ENCODE results near the gene ZFP92.
"Not testable (repeated sequence)": the region's sequence is repeated elsewhere in the genome, so short reads cannot be mapped to it uniquely, and the experiment has no call there.

The ZFP92 gene

DNA sequence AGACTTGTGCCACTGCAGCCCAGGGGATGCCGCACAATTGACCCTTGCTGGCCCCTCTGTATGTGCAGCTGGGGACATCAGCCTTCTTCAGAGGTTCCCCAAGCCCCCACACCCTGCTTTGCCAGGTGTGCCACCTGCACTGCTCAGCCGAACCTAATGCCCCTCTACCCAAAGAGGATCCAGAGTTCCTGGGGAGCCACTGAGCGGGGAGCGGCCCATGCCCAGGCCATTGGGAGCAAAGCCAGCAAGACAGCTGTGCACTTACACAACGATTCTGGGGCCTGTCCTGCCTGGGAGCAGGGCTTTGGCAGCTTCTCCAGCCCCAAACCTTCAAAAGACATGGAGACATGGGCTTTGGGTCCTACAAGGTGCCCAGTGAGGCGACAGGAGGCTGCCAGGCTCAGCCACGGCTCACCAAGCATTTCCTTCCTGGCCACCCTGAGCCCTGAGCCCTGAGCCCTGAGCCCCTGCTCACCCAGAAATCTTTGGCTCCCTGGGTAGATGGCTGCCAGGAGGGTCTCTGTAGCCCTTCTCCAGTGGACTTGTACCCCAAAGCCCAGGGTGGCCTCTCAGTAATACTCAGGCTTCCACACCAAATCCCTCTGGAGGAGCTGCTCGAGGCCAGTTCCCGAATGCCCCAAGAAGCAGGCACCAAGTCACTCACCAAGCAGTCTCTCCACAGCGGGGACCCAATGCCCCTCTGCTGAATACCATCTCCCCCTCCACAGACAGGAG, 23.1 kb upstream of the ZFP92 start:
- no peak for DNase-seq

DNA sequence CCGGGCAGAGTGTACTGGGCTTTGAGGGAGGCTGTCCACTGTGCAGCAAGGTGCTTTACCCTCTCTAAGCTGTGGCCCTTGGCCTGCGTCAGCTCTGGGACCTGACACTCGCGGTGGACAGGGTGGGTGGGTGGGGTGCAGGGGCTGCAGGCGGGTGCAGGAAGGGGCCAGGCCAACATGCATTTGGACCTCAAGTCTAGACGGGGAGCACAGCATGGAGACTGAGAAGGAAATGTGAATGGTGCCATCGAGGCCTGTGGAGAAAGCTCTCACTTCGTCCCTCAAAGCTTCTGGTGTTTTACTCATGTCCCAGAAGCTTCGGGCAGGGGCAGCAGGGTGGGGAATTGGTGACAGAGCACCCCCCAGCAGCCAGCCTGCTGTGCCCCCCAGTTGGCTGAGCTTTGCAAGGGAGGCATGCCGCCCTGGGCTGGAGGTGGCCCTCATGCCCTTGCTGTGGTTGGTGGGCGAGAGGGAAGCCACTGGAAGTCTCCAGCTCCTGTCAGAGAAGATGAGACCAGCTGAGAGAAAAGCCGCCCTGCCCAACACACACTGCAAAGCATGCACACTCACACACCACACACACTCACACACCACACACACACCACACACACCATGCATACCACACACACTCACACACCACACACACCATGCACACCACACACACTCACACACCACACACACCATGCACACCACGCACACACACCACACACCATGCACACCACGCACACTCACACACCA, 22.4 kb upstream of the ZFP92 start:
- no peak for DNase-seq

DNA sequence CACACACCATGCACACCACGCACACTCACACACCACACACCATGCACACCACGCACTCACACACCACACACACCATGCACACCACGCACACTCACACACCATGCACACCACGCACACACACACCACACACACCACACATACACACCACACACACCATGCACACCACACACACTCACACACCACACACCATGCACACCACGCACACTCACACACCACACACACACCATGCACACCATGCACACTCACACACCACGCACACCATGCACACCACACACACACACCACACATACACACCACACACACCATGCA, 21.9 kb upstream of the ZFP92 start:
- DNase-seq: not testable (repeated sequence)

DNA sequence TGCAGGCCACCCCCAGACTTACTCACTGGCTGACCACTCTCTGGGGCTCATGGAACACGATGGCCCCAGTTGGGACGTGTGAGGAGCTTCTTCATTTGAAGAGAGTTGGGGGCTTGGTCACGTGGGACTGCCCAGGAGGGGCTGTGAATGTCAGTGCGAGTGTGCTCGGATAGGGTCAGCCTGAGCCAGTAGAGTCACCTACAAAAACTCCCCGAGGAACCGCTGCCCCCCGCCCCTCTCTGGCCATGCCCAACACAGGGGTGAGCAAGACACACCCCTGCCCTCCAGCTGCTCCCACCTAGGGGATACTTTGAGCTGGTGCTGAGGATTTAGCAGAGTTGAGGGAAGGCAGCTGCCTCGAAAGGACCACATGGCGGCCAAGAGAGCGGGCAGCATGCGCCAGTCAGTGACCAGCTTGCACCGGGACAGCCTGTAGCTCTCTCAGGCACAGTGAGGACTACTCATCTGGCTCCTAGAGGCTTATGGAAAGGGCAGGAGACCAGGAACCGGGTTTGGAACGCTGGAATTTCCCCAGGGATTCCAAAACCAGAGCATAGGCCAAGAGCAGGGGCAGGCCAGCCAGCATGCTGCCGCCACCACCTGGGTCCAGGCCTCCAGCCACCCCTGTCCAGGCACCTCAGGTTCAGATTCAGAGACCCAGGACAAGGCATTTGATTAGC, 18.5 kb upstream of the ZFP92 start:
- no peak for DNase-seq

DNA sequence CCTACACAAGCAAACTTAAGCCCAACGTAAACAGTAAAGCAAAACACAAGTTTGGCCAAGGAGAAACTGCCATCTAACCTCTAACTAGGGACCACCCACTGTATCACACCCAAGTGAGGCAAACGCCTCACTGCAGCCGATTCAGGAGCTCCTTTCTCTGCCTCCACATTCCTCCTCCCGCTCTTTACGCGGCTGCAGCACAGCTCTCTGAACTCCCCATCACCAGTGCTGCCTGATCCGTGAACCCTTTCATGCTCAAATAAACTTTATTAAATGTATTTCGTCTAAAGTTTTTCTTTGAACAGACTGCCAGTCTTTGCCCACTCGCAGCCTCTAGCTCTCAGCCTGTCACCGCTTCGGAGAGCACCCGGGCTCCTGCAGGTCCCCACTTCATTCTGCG, 16.7 kb upstream of the ZFP92 start:
- no peak for DNase-seq

DNA sequence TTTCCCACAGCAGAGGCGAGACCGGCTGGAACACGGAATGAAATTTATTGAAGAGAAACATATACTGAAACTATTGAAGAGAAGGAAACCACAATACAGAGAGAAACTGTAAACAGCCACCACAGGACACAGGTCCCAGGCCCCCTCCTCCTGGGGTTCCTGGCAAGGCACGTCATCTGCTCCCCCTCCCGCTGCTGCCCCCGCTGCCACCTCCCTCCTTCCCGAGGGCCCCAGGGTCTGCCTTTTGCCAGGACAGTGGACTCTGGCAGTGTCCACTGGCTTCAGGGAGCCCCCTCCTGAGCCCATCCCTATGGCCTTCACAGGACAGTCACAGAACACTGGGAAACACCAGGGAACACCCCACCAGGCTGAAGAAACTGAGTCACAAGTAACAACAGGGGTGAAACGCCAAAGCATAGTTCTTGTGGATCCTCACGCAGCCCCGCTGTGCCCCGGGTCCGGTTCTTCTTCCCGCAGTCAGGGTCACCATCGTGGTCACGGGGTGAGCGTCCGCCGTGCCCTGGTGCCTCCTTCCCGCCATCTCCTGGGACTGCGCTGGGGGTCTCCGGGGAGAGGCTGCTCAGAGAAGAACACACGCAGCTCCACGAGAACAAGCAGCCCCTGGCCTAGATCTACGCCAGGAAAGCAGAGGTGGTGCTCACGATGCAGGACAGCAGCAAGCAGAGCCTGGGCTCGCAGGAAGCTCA, 15.5 kb upstream of the ZFP92 start:
- no peak for DNase-seq

DNA sequence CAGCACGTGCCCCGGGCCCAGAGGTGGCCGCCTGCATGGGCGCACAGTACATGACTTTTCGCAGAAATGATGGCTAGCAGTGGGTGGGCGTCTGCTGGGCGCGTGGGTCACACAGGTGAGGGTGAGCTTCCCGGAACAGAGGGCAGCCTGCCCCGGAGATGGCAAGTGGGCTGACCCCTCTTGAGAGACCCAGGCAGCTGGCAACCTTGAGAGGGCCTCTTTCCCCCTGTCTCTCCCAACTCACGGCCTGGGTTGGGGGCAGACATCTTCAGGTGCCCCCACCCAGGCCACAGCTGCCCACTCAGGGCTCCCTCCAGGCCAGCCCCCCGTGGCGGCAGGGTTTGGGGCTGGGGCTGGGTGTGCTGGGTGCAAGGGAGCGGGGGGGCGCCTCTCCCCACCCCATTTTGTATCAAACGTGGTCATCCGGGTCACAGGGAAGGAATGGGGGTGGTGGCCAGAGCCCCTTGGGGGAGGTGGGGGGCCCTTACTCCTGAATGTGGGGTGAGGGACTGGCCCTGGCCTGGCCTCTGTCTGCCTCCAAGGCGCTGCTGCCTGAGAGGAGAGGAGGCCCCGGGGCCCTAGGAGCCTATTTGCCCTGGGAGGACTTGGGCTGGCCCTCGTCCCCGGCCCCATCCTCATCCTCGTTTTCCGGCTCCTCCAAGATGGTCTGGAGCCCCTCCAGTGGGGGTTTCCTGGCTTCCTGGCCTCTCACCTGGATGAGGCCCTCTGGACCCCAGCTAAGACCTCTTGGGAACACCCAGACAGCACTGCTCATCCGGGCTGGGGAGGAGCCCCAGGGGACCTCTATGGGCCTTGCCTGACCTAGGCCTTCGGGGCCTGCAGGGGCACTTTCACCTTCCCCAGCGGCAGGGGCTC, 14.7 kb upstream of the ZFP92 start:
- no peak for DNase-seq

DNA sequence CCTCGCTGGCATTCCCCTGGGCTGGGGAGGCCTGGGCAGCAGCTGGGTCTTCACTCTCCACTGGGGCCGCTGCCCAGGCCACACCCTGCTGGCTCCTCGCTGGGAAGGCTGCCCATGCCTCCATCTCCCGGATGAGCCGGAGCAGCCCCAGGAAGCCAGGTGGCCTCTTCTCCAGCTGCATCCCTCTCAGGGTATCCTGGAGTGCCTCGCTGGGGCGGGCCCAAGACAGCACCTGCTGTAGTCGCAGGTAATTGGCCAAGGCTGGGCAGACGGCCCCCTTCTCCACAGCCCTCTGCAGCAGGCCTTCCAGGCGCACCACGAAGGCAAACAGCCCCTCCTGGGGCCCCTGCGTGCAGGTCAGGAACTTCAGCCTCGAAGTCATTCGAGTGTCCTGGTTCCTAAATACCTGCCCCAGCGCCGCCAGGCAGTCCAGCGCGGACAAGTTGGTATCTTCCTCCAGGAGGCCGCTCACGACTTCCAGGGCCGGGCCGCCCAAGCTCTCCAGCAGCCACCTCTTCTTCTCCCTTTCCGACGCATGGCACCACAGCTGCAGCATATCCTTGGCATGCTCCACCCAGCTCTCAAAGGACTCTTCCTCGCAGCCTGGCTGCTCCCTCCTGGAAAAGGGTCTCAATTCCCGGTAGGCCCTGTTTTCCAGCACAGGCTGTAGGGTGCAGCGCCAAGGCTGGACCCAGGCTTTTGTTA, 13.9 kb upstream of the ZFP92 start:
- peak; percentile 32 for DNase-seq

DNA sequence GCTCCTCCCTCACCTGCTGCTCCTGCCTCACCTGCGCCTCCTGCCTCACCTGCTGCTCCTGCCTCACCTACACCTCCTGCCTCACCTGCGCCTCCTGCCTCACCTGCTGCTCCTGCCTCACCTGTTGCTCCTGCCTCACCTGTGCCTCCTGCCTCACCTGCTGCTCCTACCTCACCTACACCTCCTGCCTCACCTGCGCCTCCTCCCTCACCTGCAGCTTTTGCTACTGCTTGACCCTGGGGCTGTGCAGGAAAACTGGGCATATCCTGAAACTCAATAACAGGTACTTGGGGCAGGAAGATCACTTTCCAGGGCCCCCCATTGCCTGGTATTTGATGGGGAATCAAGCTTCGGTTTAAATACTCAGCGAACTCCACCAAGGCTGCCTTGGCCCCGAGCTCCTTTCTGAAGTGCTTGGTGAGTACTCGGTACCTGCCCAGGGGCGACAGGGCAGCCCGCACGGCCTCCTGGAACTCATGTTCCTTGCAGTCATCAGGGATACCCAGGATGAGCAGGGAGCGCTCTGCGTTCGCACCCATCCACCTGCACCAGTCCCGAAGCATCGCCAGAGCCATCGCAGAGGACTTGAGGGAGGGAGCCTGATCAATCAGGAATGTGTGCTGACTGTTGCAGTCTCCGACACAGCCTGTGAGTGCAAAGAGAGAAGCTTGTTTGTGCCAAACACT, 12.9 kb upstream of the ZFP92 start:
- no peak for DNase-seq

DNA sequence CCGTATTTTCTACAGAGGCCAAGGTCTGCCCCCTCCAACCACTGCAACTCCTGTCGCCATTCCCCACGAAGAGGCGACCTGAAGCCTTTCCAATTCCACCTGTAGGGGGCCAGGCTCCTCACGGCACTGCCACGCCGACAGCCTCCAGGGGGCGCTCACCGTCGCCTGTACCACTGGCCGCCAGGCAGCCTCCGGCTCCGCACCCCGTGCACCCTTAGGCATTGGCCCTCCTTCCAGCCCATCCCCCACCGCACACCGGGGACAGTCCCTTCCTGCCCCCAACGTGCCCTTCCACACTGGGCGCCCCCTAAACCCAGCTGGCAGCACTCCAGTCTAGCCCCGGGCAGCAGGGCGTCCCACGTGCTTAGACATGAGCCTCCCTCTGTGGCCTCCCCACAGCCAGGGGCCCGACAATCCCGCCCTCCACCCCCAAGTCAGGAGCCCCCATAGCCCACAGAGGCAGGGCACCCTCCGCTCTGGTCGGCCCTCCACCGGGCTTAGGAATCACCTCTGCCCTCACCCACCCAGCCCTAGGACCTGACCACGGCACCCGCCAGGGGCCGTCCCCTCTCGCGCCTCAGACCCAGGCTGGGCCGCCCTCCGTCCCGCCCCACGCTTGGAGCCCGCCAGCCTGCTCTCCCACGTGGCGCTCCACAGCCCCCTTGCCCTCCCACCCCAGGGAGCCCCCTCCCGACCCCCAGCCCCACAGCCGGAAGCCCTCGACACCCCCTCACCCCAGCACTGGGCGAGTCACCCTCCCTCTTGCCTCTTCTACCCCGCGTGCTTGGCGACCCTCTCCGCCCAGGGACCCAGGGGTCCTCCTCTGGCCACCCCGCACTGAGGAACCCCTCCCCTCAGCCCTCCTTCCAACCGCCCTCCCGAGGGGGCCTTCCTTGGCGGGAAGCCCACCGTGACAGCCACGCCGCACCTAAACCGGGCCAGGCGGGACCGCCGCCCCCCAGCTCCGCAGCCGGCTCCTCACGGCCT, 10.8 kb upstream of the ZFP92 start:
- no peak for DNase-seq

DNA sequence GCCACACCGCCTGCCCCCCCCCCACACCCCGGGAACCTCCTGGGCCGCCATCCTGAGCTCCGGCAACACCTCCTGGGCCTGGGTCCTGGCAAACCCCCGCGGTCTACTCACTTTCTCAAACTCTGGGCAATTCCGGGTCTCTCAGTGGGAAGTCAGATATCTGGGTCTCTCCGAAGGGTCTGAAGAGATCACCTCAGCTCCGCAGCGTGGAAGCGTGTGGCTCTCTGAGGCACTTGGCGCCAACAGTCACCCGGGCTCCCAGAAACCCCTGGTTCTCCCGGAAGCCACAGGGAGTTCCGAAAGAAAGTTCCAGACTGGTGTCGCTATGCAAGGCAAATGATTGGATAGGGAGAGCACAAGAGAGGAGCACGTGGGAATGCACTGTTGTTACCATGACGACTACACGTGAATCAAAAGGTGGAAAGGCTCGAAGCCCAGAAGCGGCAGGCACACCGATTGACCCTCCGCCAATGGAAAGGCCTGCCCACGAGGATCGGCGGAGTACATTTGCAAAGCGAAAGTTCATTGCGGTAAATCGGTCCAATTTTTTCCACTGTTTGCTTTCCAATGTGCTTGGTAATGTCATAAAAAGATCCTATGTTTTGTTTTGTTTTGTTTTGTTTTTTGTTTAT, 10.0 kb upstream of the ZFP92 start, which contains the start of gene PNMA6E:
Gene PNMA6E, minus strand, starts transcription at position 218 of the 632 bp plus-strand sequence. CDS start 2,501 bp downstream, outside the sequence.
- DNase-seq: no peak

DNA sequence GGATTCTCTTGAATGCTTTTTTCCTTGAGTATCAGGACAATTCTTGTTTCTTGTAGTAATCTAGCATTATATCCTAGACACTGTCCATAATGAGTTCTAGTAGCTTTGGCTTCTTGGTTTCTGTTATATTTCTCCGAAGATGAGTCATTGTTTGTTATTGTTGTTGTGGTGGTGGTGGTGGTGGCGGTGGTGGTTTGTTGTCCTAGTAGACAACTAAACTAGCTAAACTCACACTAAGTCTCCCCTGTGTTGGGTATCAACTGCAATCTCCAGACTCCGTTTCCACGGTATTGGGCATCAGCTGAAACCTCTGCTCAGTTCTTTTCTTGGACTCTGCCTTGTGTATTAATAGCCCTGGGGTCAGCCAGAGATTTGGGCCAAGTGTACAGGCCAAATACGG, 6.9 kb upstream of the ZFP92 start:
- not testable (repeated sequence) for DNase-seq

DNA sequence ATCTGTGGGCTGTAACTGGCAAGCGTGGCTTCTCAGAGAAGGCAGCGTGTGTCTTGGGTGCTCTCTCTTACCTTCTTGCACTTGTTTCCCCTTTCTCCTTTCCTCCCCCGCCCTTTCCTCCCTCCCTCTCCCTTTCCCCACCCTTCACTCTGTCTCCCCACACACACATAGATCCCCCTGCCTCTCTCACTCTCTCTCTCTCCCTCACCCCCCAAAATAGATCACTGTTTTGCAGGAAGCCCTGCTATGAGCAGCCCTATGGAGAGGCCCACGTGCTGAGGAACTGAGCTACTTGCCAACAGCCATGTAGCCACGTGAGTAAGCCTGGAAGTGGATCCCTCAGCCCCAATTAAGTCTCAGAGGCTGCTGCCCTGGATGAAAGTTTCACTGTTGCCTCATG, 5.8 kb upstream of the ZFP92 start:
- no peak for DNase-seq

DNA sequence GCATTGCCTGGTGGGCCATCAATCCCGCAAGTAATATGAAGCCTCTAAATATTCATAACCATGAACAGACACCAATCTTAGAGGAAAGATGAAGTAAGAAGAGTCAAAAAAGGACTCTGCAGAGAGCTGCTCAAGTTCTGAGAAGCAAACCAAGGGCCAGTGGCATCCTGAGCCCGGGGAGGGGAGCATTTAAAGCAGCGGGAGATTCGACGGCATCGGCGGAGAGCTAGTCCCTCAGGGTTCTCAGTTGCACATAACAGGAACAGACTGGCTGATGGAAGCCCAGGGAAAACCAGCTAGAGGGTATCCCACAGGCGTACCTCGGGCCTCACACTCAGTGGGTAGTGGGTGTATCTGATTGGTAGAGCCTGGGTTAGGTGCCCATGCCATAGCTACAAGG, 5.3 kb upstream of the ZFP92 start:
- DNase-seq: no peak

DNA sequence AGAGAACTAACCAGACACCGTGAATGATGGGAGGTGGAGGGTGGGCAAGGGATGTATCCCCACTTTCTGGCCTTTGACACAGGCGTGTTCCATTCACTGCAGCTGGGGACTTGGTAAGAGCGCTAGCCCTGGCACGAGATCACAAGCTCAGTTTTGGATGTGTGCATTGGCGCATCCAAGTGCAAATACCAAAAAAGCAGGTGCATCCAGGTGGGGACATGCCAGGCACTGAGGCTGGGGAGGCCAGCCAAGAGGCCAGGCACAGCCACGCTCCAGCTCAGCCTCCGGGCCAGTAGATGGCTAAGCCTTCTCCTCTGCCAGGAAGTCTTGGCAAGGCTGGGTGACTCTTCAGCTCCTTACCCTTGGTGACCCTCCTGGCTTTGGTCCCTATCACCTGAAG, 4.4 kb upstream of the ZFP92 start:
- DNase-seq: no peak

DNA sequence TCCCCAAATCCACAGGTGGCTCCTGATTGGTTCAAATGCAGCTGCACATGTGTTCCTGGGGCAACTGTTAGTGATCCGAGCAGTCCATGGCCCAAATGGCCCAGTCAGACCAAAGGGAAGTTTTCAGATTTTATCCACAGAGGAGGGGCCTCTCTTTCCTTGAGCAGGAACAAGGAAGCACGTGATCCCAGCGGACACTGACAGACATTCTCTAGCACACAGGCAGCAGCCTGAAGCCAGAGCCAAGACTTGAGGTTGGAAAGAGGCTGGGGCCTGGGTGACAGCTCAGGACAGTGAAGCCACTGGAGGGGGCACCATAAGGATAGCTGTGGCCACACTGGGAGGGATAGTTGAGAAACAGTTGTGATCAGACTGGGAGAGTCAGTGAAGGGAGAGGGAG, 3.5 kb upstream of the ZFP92 start:
- no peak for DNase-seq

DNA sequence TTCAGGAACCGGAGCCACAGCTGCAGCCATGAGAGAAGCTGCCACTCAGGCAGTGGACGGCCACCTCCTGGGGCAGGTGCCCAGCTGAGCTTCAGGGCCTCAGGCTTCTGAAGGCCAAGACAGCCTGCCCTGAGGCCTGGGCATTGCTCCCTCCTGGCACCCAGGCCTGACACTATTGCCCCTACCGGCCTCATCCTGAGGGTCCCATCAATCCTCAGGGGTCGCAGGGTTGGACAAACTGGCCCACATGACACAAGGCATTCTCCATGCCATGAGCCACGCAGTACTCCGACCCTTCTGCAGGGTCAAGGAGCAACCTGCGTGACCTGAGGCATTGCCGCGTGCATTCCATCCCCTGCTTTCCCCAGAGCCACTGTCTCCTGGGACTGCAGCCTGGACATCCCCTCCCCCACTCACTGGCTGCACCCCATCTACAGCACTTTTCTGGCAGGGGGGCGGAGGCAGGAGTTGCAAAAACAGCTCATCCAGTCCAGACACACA, 3.0 kb upstream of the ZFP92 start:
- DNase-seq: no peak

DNA sequence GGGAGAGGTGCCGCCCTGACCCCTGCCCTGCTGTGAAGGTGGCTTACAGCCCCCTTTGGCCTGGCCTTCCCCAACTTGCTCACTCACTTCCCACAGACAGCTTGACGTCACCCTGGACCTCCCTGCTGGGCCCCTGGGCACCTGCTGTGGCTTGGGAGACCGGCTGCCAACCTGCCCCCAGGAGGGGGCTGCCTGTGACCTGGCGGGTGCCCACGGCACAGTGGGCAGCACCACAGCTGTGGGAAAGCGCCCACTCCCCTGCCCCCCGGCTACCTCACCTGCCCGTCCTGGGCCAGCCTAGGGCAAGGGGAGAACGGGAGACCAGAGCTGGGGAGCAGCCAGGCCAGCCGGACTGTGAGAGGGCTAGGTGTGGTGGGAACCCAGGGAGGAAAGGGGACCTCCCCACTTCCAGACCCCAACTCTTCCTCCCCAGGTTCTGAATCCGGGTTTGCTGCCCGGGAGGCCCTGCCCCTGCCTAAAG, 2.4 kb upstream of the ZFP92 start:
- DNase-seq: no peak

Data from NCI-H2107 (cell line).